NCI-H2029 (cell line): ENCODE data around the gene REXO5.
"Not testable (repeated sequence)": the region's sequence is repeated elsewhere in the genome, so short reads cannot be mapped to it uniquely, and the experiment has no call there.

Experiments used
- DNase-seq: peaks from one replicate; lab custom pipeline; 2025; lab: John Stamatoyannopoulos, UW

REXO5 gene

GRCh38 chr16:20806168-20807050 is at the start of gene REXO5, which contains the start of gene ERI2:
Gene REXO5 (plus strand): TSS chr16:20806527. CDS start chr16:20806954, 427 bp downstream.
Gene ERI2 (minus strand): TSS chr16:20806472. CDS start chr16:20806430, 42 bp downstream.
- peak; percentile 94 for DNase-seq

GRCh38 chr16:20760346-20760745 is 46.0 kb upstream of the REXO5 start:
- no peak for DNase-seq

GRCh38 chr16:20761175-20761574 is 45.2 kb upstream of the REXO5 start:
- no peak for DNase-seq

GRCh38 chr16:20762404-20763123 is 43.8 kb upstream of the REXO5 start:
- DNase-seq: no peak

GRCh38 chr16:20763461-20764232 is 42.7 kb upstream of the REXO5 start, which contains the start of gene ACSM3:
Gene ACSM3 (plus strand): TSS chr16:20764014. CDS start chr16:20770035, 6,021 bp downstream.
- DNase-seq: no peak

GRCh38 chr16:20764448-20764847 is 41.9 kb upstream of the REXO5 start:
- DNase-seq: not testable (repeated sequence)

- no peak for DNase-seq
Observed at GRCh38 chr16:20765732-20766131, 40.6 kb upstream of the REXO5 start.

- no peak for DNase-seq
Observed at GRCh38 chr16:20766294-20766693, 40.0 kb upstream of the REXO5 start.

- no peak for DNase-seq
Observed at GRCh38 chr16:20767577-20767976, 38.8 kb upstream of the REXO5 start.

- DNase-seq: no peak
Observed at GRCh38 chr16:20768121-20768520, 38.2 kb upstream of the REXO5 start.

GRCh38 chr16:20768818-20769217 is 37.5 kb upstream of the REXO5 start:
- DNase-seq: no peak

GRCh38 chr16:20773679-20774078 is 32.6 kb upstream of the REXO5 start:
- no peak for DNase-seq

- peak; percentile 55 for DNase-seq
Observed at GRCh38 chr16:20774703-20775362, 31.5 kb upstream of the REXO5 start.

- DNase-seq: no peak
Observed at GRCh38 chr16:20781697-20782096, 24.6 kb upstream of the REXO5 start.

- DNase-seq: no peak
Observed at GRCh38 chr16:20782470-20782869, 23.9 kb upstream of the REXO5 start.

GRCh38 chr16:20784204-20784603 is 22.1 kb upstream of the REXO5 start:
- DNase-seq: no peak

GRCh38 chr16:20789130-20789529 is 17.2 kb upstream of the REXO5 start:
- no peak for DNase-seq

- DNase-seq: no peak
Observed at GRCh38 chr16:20791923-20792612, 14.3 kb upstream of the REXO5 start.

GRCh38 chr16:20798364-20798763 is 8.0 kb upstream of the REXO5 start:
- no peak for DNase-seq

GRCh38 chr16:20799599-20799998 is 6.7 kb upstream of the REXO5 start:
- DNase-seq: no peak

GRCh38 chr16:20801278-20801677 is 5.0 kb upstream of the REXO5 start:
- no peak for DNase-seq
